ENCODE data around the gene RPTOR. TPM values are rescaled to one million over a fixed set of nuclear protein-coding genes. Genes with fewer than 3 reads are reported as not detected.

RPTOR gene
- total RNA-seq, 1 experiment from 2014 or later = 25.1 TPM

DNA sequence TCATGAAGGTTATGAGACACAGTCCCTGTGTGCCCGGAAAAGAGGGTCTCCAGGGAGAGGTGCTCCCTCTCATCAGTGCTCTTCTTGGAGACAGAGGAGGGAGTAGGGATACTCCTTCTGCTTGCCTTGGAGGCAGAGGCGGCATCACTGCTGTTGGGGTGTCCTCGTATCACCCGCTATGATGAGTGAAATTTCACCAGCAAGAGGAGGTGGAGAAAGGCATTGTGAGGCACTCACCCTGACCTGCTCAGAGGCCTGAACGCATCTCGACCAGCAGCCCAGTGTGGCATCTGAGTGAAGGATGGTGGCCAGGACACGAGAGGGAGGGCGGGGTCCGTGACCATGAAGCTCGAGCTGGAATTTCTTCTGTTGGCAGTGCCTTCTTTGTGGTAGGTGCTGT is 224.9 kb downstream of the RPTOR start:
- Histone ChIP-seq H3K9me3 (ENCODE audit: control insufficient read depth, low read depth, low read length) (no peaks in the 10 kb centered on the region), H2BK12ac (ENCODE audit: insufficient read length, low read depth, low read length) (no peak overlapping the region), H3K79me1 (ENCODE audit: insufficient read depth, low read depth, low read length, poor library complexity, severe bottlenecking) (no peaks in the 10 kb centered on the region), H3K23ac (ENCODE audit: insufficient read length, low read depth, low read length) (no peak overlapping the region), H2BK5ac (ENCODE audit: insufficient read length, low read length) (no peak overlapping the region), H3K27me3 (ENCODE audit: insufficient read depth, low read length) (no peaks in the 10 kb centered on the region), H4K5ac (ENCODE audit: insufficient read length, low read depth, low read length) (no peak overlapping the region), H2BK120ac (ENCODE audit: low read depth, low read length, poor library complexity, severe bottlenecking) (no peak overlapping the region), H3T11ph (ENCODE audit: low read length) (no peak overlapping the region), H4K91ac (ENCODE audit: insufficient read length, low read depth, low read length) (no peak overlapping the region), H3K14ac (ENCODE audit: insufficient read depth, low read length) (no peak overlapping the region), H3K4ac (ENCODE audit: low read depth, low read length) (no peak overlapping the region), H3K79me2 (ENCODE audit: insufficient read depth, low read length) (no peaks in the 10 kb centered on the region), H4K8ac (replicated peaks; ENCODE audit: insufficient read length, low read depth, low read length) (no peak overlapping the region), H3K9ac (ENCODE audit: extremely low read depth, insufficient read length, low read length) (no peak overlapping the region), H3K56ac (ENCODE audit: insufficient read length, low read depth, low read length) (no peak overlapping the region), H2BK15ac (ENCODE audit: low read depth, low read length) (no peak overlapping the region), H2AFZ (ENCODE audit: low read length) (no peak overlapping the region), H3K23me2 (ENCODE audit: insufficient read length, low read depth, low read length, poor library complexity, severe bottlenecking) (no peaks in the 10 kb centered on the region), H3K18ac (ENCODE audit: insufficient read length, low read depth, low read length) (no peak overlapping the region), H3K27ac (ENCODE audit: insufficient read length, low read depth, low read length) (no peak overlapping the region), H2BK20ac (ENCODE audit: low read depth, low read length, poor library complexity, severe bottlenecking) (no peak overlapping the region), H4K20me1 (ENCODE audit: control insufficient read depth, insufficient read depth, insufficient read length) (no peaks in the 10 kb centered on the region), H3K4me1 (ENCODE audit: insufficient read depth, low read length) (peaks cover 3% of the 10 kb centered on the region; the same call in 1 of the 2 replicates), H3K4me2 (ENCODE audit: insufficient read depth, insufficient read length, low read length) (no peak overlapping the region), H2AK5ac (ENCODE audit: insufficient read length, low read length) (no peak overlapping the region)
- Mint-ChIP-seq H3K4me1 (peaks cover 13 to 29% of the 10 kb centered on the region in 2 experiments), H3K9me3 (no peaks in the 10 kb centered on the region; a peak in 1 of 5 replicates), H3K27ac (no peak overlapping the region), H3K4me3 (no peak overlapping the region), H3K27me3 (ENCODE audit: low read depth) (no peaks in the 10 kb centered on the region), H3K36me3 (ENCODE audit: insufficient read depth in 1 of 3, low read depth in 3 of 3) (no peaks in the 10 kb centered on the region)
- no CpG with 5 or more reads among the region's 10 CpGs for WGBS (ENCODE audit: extremely low coverage, insufficient read length, low lambda C conversion rate)
- TF ChIP-seq, protein P1, sequence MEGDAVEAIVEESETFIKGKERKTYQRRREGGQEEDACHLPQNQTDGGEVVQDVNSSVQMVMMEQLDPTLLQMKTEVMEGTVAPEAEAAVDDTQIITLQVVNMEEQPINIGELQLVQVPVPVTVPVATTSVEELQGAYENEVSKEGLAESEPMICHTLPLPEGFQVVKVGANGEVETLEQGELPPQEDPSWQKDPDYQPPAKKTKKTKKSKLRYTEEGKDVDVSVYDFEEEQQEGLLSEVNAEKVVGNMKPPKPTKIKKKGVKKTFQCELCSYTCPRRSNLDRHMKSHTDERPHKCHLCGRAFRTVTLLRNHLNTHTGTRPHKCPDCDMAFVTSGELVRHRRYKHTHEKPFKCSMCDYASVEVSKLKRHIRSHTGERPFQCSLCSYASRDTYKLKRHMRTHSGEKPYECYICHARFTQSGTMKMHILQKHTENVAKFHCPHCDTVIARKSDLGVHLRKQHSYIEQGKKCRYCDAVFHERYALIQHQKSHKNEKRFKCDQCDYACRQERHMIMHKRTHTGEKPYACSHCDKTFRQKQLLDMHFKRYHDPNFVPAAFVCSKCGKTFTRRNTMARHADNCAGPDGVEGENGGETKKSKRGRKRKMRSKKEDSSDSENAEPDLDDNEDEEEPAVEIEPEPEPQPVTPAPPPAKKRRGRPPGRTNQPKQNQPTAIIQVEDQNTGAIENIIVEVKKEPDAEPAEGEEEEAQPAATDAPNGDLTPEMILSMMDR (conservative IDR thresholded peaks at IDR 0.05) = no peak
- no peak for DNase-seq

Measured in H9 (cell line).